Loucy (cell line): Measurements from ENCODE around the gene TANGO2.

Experiments
- EZH2phosphoT487 ChIP-seq: fragments of 200-600 bp; IDR thresholded peaks from 2 replicates; pipeline ENCODE4 v1.6.1; 2018; ENCODE audit warnings: antibody characterized with exemption, mild to moderate bottlenecking, moderate library complexity, borderline replicate concordance
- TF ChIP-seq, protein P1 (sequence below): fragments of 200-600 bp; sonication (generic); conservative IDR thresholded peaks from 2 replicates; pipeline ENCODE4 v1.5.1; 2014; ENCODE audit warnings: mild to moderate bottlenecking, antibody characterized with exemption, low read length

DNA sequence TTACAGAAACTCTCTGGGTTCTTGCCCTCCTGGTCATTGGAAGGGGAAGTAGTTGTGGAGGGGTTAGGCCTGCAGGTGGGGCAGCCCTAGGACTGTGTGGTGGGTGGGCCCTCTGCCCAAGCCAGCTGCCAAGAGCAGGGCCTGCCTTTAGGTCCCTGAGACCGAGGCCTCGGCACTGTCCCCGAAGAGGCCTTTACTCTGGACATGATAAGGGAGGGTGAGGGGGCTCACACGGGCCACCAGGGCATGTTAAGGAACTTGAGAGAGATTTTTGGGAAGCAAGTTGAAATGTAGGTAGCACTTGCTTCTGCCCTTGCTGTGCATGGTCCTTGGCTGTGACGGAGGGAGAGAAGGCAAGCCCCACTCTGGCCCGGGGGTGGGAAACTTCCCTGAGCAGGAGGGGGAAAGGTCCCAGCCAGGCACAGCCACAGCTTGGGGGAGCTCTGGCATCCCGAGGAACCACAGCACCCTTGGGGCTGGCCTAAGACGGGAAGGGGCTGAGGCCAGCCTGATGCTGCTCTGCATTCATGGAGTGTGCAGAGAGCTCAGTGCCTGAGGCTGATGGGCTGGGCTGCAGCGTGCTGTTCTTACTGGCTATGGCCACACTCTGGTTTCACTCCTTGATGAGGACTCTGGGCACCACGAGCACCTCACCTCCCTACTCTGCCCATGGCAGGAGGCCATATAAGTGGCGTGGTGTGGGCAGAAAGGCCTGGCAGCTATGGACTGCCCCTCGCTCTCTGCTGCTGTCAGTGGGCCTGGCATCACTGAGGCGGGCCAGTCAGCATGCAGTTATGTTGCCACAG lies 87.2 kb downstream of the TANGO2 start:
- TF ChIP-seq, protein P1, sequence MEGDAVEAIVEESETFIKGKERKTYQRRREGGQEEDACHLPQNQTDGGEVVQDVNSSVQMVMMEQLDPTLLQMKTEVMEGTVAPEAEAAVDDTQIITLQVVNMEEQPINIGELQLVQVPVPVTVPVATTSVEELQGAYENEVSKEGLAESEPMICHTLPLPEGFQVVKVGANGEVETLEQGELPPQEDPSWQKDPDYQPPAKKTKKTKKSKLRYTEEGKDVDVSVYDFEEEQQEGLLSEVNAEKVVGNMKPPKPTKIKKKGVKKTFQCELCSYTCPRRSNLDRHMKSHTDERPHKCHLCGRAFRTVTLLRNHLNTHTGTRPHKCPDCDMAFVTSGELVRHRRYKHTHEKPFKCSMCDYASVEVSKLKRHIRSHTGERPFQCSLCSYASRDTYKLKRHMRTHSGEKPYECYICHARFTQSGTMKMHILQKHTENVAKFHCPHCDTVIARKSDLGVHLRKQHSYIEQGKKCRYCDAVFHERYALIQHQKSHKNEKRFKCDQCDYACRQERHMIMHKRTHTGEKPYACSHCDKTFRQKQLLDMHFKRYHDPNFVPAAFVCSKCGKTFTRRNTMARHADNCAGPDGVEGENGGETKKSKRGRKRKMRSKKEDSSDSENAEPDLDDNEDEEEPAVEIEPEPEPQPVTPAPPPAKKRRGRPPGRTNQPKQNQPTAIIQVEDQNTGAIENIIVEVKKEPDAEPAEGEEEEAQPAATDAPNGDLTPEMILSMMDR = no peak
- TF ChIP-seq EZH2phosphoT487 = no peak
